Measurements from ENCODE around the gene RERE. TPM values are rescaled to one million over a fixed set of nuclear protein-coding genes. Genes with fewer than 3 reads are reported as not detected.

RERE gene
- total RNA-seq, 1 experiment from 2014 or later: 161 TPM

GRCh38 chr1:8690253-8690525 is 127.3 kb downstream of the RERE start:
- no peaks in the 10 kb centered on the region for H3K36me3 Mint-ChIP-seq
- POLR2A ChIA-PET: no interaction called here
- H3K4me3 Mint-ChIP-seq: no peak overlapping the region
- H3K27me3 Mint-ChIP-seq (ENCODE audit: low read depth): no peaks in the 10 kb centered on the region
- peaks cover 80% of the 10 kb centered on the region for H3K4me1 Mint-ChIP-seq
- CTCF ChIA-PET: interaction anchor here (0.9 to 1.4 kb wide), 3 partner anchors 18 to 121 kb away, joined by 3 to 5 read pairs (median 4); no protein-coding TSS in a partner anchor
- peak overlapping the region; percentile 24 for H3K27ac Mint-ChIP-seq
- ATAC-seq (peak; percentile 45), DNase-seq (ENCODE audit: low spot score) (no peak)
- TF ChIP-seq IRF1 (CRISPR knock-in tag; IDR thresholded peaks at IDR 0.05) (no peak), ZNF121 (CRISPR knock-in tag; IDR thresholded peaks at IDR 0.05) (no peak), ZNF219 (CRISPR knock-in tag; IDR thresholded peaks at IDR 0.05; ENCODE audit: borderline replicate concordance) (no peak)
- no peaks in the 10 kb centered on the region for H3K9me3 Mint-ChIP-seq

GRCh38 chr1:8689431-8690252 is 127.8 kb downstream of the RERE start:
- DNase-seq (ENCODE audit: low spot score) (no peak), ATAC-seq (peak; percentile 43; the same call in 1 of the 2 replicates)
- H3K27ac Mint-ChIP-seq: peak overlapping the region; percentile 58
- H3K9me3 Mint-ChIP-seq: no peaks in the 10 kb centered on the region
- peaks cover 80% of the 10 kb centered on the region for H3K4me1 Mint-ChIP-seq
- ChIA-PET CTCF (interaction anchor here (0.9 to 1.4 kb wide), 3 partner anchors 18 to 122 kb away, joined by 3 to 5 read pairs (median 4); no protein-coding TSS in a partner anchor), POLR2A (no interaction called here)
- H3K36me3 Mint-ChIP-seq: no peaks in the 10 kb centered on the region
- TF ChIP-seq ZNF416 (CRISPR knock-in tag; IDR thresholded peaks at IDR 0.05): no peak
- 0 out of 2 replicates have a peak, but pooled peaks have one; percentile 62 for TF ChIP-seq ZNF232 (CRISPR knock-in tag; IDR thresholded peaks at IDR 0.05)
- no peak overlapping the region for H3K4me3 Mint-ChIP-seq
- H3K27me3 Mint-ChIP-seq (ENCODE audit: low read depth): no peaks in the 10 kb centered on the region

GRCh38 chr1:8687538-8687937 is 129.9 kb downstream of the RERE start:
- H3K4me3 Mint-ChIP-seq: no peak overlapping the region
- DNase-seq (ENCODE audit: low spot score) (no peak), ATAC-seq (no peak)
- POLR2A ChIA-PET: no interaction called here
- H3K36me3 Mint-ChIP-seq: no peaks in the 10 kb centered on the region
- H3K27me3 Mint-ChIP-seq (ENCODE audit: low read depth): no peaks in the 10 kb centered on the region
- no peak overlapping the region for H3K27ac Mint-ChIP-seq
- H3K9me3 Mint-ChIP-seq: no peaks in the 10 kb centered on the region
- H3K4me1 Mint-ChIP-seq: peaks cover 70% of the 10 kb centered on the region
- TF ChIP-seq USF2 (CRISPR knock-in tag; IDR thresholded peaks at IDR 0.05): no peak
- no peak for TF ChIP-seq ATF3 (CRISPR knock-in tag; conservative IDR thresholded peaks at IDR 0.05)
- TF ChIP-seq CREM (CRISPR knock-in tag; IDR thresholded peaks at IDR 0.05): no peak
- TF ChIP-seq FOXP1 (CRISPR knock-in tag; IDR thresholded peaks at IDR 0.05; ENCODE audit: borderline replicate concordance): no peak
- TF ChIP-seq ZNF263 (CRISPR knock-in tag; IDR thresholded peaks at IDR 0.05; ENCODE audit: low read depth): no peak
- no peak for TF ChIP-seq USF1 (CRISPR knock-in tag; IDR thresholded peaks at IDR 0.05)
- TF ChIP-seq MYBL2 (CRISPR knock-in tag; IDR thresholded peaks at IDR 0.05): no peak
- CTCF ChIA-PET: interaction anchor here (0.6 to 1.6 kb wide), 3 partner anchors 16 to 339 kb away, joined by 3 to 5 read pairs (median 3); no protein-coding TSS in a partner anchor

GRCh38 chr1:8687039-8687438 is 130.4 kb downstream of the RERE start:
- Mint-ChIP-seq H3K27me3 (ENCODE audit: low read depth) (no peaks in the 10 kb centered on the region), H3K27ac (peak overlapping the region; percentile 69), H3K4me3 (no peak overlapping the region), H3K36me3 (no peaks in the 10 kb centered on the region), H3K9me3 (no peaks in the 10 kb centered on the region), H3K4me1 (peaks cover 70% of the 10 kb centered on the region)
- no peak for TF ChIP-seq ZNF219 (CRISPR knock-in tag; IDR thresholded peaks at IDR 0.05; ENCODE audit: borderline replicate concordance)
- TF ChIP-seq RORB (CRISPR knock-in tag; IDR thresholded peaks at IDR 0.05): no peak
- TF ChIP-seq RELA (CRISPR knock-in tag; IDR thresholded peaks at IDR 0.05; ENCODE audit: borderline replicate concordance): no peak
- no peak for TF ChIP-seq CTCF (IDR thresholded peaks at IDR 0.05)
- ATAC-seq: no peak
- CTCF ChIA-PET: interaction anchor here (0.6 to 1.6 kb wide), 3 partner anchors 16 to 338 kb away, joined by 3 to 5 read pairs (median 3); no protein-coding TSS in a partner anchor
- POLR2A ChIA-PET: no interaction called here
- DNase-seq (ENCODE audit: low spot score): no peak

Data from WTC11 (cell line).